ENCODE data around the gene MFSD2A.
"Not testable (repeated sequence)": the region's sequence is repeated elsewhere in the genome, so short reads cannot be mapped to it uniquely, and the experiment has no call there.

Gene MFSD2A

GRCh38 chr1:39940980-39941871 is 13.7 kb upstream of the MFSD2A start:
- no peak for DNase-seq (ENCODE audit: low read depth in 2 of 2)

DNA sequence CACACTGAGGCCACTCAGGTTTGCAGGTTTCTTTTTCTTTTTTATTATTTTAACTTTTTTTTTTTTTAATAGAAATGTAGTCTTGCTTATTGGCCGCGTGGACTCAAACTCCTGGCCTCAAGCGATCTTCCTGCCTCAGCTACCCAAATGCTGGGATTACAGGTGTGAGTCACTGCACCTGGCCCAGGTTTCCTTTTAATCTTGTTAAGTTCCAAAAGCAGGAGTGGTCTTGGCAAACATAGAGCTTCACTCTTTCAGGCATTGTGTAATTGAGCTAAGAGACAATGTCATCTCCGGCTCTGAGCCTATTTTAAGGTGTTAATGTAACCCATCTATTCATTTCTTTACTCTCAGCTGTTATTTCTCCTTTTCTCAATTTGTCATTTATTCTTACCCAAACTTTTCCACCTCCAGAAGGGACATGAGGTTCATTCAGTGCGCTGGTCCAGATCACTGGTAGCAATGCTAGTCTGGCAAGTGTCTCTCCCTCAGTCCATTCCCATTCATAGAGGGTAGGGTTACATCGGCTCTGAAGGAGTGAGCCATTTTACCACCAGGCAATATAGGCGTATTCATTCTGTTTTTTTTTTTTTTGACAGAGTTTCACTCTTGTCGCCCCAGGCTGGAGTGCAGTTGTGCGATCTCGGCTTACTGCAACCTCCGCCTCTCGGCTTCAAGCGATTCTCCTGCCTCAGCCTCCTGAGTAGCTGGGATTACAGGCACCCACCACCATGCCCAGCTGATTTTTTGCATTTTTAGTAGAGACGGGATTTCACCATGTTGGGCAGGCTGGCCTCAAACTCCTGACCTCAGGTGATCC is 11.3 kb upstream of the MFSD2A start:
- DNase-seq (ENCODE audit: low read depth in 2 of 2): no peak

DNA sequence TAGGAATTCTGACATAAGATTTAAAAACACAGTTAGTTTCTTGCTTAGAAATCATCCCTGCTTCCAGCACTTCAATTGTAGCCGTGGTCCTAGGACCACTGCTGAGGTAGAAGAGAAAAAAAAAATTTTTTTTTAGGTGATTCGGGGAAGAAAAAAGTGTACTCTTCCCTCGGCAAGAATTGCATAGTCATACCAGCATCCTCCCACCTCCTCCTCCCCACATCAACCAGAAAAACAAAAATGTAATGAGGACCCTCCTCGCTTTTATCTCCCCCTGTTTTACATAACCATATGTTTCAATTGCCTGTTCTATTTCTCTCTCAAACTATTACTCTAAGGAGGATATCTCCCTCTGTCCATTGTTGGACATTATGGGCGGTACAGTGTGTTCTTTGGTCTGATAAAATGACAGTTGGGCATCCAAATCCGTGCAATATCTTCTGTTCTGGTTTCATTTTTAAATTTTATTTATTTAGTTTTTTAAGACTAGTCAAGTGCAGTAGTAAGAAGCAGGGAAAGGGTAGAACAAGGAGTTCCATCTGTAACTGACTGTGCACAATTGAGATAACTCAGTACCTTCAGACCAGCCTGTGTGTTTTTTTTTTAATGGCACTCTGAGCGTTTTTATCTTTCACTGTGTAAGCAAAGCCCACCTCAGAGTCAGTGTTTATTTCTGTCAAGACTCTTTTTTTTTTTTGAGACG is 10.4 kb upstream of the MFSD2A start:
- no peak for DNase-seq (ENCODE audit: low read depth in 2 of 2)

GRCh38 chr1:39946216-39946615 is 8.7 kb upstream of the MFSD2A start:
- no peak for DNase-seq (ENCODE audit: low read depth in 2 of 2)

DNA sequence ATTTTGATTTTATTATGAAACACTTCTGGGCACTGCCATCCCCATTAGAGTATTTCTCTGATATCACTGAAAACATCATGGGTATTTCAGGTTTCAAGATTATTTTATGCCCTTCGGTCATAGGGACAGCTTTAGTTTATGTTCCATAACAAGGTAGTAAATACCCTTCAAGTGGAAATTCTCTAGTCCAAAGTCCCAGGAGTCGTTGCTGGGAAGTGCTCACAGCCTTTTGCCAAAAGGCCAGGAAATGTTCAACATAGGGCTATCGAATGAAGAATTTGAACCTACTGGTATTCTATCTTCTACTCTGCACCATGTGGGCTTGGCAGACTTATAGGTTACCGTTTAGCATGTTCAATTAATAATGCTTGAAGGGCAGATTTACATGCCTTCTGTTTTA is 7.7 kb upstream of the MFSD2A start:
- no peak for DNase-seq (ENCODE audit: low read depth in 2 of 2)

- DNase-seq (ENCODE audit: low read depth in 2 of 2): no peak
Measured at GRCh38 chr1:39949891-39950290, 5.1 kb upstream of the MFSD2A start.

DNA sequence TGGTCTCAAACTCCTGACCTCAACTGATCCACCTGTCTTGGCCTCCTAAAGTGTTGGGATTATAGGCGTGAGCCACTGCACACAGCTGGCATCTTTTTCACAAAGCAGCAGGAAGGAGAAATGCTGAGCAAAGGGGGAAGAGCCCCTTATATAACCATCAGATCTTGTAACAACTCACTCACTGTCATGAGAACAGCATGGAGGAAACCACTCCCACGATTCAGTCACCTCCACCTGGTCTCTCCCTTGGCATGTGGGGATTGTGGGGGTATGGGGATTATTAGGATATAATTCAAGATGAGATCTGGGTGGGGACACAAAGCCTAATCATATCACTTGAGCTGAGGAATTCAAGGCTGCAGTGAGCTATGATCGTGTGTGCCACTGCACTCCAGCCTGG is 3.0 kb upstream of the MFSD2A start:
- no peak for DNase-seq (ENCODE audit: low read depth in 2 of 2)

DNA sequence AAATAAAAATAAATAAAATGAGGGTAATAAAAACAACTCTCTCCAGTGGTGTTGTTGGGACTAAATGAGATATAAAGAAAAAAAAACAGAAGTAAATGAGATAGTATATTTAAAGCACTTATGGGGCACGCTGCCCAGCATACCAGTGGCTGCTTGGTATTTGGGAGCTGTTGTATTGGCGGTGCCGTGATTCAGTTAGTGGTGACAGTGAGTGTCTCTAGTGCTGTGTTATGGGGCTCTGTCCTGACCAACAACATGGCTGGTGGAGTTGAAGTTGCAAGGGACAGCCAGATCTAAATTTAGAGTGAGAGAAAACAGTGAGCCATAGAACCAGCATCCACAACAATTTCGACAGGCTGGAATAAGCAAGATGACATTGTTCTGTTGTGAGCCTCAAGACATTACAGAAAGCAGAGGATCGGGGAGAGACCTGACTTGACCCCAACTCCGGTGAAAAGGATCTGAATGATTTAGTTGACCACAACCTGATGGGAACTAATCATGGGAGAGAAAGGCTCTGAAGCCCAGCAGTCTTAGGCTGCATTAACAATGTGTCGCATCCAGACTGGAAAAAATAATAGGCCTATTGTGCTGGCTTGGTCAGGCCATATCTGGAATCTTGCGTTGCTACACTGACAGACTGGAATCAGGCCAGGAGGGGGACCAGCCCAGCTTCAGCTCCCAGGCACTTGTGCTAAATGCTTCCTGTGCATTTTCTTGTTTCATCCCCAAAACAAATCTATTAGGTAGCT is 2.4 kb upstream of the MFSD2A start:
- DNase-seq (ENCODE audit: low read depth in 2 of 2): no peak

GRCh38 chr1:39954324-39954869 is 548 bp upstream of the MFSD2A start:
- DNase-seq (ENCODE audit: low read depth in 2 of 2): no peak

- DNase-seq (ENCODE audit: low read depth in 2 of 2): peak in 1 of 2 donors; percentile 36
Measured at GRCh38 chr1:39955547-39956539, 898 bp downstream of the MFSD2A start.

DNA sequence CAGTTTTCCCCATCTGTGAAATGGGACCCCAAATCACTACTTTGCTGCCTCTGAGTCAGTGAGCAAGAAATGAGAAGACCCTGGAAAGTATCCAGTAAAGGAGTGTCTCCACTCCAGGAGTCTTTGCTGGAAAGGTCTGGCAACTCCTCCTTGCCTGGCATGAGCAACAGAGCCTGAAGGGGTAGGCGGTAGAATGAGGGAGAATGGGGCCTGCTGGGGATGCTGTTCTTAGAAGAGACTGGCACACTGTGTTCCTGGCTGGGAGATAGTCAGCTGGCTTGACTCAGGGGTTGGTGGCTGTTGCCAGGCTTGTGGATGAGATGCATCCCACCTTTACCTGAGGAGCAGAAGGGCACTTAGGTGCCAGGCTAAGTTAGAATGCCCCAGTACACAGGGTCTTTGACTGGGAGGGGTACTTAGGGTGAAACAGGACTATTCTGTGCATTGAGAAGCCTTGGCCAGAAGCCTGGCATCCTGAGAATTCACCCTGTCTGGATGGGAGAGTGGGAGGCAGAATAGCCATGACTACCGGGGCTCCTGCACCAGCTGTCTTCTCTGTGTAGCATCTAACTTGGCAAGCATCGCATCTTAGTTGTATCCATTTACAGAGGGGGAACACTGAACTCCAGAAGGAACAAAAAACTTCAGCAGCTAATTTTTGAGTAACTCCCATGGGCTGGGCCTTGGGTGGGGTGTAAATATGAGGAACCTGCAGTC is 2.5 kb downstream of the MFSD2A start:
- no peak for DNase-seq (ENCODE audit: low read depth in 2 of 2)

DNA sequence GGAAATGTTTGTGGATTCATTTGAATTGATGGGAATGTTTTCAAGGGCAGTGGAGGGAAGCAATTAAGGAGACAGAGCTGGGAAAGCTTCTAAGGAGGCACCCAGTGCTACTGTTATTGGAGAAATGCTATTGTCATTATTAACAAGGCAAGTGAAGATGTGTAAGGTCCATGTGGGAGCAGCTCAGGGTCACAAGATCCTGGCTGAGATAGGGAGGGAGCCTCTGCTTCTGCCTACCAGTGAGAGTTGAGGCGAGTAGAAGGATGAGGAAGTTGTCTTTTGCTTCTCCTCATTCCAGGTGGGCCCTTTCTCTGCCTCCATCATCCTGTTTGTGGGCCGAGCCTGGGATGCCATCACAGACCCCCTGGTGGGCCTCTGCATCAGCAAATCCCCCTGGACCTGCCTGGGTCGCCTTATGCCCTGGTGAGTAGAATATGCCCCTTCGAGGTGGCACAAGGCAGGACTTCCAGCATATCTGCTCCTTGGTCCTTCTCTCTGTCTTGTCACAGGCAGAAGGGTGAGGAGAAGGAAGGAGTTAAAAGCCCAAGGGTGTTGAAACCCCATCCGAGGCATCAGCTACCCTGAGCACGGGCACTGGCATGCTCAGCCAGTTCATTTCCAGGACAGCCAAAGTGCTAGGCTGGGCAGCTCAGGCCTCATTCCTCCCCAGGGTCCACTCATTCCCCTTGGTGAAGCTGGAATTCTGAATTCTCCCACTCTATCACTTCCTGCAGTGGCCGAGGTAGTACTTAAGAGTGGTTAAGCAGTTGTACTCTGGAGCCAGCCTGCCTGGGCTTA is 3.7 kb downstream of the MFSD2A start:
- no peak for DNase-seq (ENCODE audit: low read depth in 2 of 2)

DNA sequence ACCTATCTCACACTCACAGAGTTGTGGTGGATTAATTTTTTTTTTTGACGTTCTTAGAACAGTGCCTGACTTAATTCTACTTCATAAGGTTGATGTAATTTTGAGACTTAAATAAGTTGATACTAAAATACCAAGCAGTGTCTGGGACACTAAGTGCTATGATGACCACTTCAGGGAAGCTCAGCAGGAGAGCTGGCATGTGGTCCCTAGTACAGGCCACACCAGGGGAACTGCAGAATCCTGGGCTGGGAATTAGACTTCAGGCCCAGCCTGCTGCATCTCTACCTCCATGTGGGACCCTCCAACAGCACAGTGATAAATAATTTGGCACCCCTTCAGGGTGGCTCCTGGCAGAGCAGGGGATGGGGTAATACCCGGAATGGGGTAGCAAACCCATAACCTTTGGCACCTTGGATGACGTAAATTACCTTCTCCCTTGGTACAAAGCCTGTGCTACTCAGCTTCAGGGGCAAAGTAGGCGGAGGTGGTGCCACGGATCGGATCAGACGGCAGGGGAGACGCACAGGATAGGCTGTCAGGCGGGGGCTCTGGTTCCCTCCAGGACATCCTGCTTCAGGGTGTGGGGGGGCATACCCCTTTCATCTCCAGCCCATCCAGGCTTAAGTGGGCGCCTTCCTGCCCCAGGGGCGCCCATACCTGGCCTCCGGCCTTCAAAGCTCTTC is 4.8 kb downstream of the MFSD2A start:
- DNase-seq (ENCODE audit: low read depth in 2 of 2): no peak

- DNase-seq (ENCODE audit: low read depth in 2 of 2): no peak
Measured at GRCh38 chr1:39960431-39960958, 5.5 kb downstream of the MFSD2A start.

DNA sequence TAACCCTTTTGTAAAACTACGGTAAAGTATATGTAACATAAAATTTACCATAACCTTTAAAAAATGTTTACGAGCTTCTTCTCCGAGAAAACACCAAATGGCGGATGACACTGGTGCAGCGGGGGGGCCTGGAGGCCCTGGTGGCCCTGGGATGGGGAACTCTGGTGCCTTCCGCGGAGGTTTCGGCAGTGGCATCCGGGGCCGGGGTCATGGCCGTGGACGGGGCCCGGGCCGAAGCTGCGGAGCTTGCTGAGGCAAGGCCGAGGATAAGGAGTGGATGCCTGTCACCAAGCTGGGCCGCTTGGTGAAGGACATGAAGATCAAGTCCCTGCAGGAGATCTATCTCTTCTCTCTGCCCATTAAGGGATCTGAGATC is 7.5 kb downstream of the MFSD2A start:
- no peak for DNase-seq (ENCODE audit: low read depth in 2 of 2)

DNA sequence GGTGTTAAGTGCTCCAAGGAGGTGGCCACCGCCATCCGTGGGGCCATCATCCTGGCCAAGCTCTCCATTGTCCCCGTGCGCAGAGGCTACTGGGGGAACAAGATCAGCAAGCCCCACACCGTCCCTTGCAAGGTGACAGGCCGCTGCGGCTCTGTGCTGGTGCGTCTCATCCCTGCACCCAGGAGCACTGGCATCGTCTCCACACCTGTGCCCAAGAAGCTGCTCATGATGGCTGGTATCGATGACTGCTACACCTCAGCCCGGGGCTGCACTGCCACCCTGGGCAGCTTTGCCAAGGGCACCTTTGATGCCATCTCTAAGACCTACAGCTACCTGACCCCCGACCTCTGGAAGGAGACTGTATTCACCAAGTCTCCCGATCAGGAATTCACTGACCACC is 8.0 kb downstream of the MFSD2A start:
- DNase-seq (ENCODE audit: low read depth in 2 of 2): not testable (repeated sequence)

- DNase-seq (ENCODE audit: low read depth in 2 of 2): no peak
Measured at GRCh38 chr1:39964552-39964951, 9.6 kb downstream of the MFSD2A start.

DNA sequence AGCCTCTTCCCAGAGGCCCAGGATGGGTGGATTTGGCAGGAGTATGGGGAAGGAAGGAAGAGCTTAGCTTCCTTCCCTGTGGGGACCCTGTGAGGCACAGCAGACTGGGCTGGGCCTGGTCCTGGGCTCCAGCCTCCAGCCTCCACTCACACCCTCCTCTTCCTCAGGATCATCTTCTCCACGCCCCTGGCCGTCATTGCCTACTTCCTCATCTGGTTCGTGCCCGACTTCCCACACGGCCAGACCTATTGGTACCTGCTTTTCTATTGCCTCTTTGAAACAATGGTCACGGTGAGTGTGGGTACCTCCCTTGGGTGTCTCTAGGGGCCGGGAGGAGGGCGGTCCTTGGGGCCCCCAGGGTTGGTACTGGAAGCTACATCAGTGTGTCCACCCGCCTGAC is 10.1 kb downstream of the MFSD2A start:
- no peak for DNase-seq (ENCODE audit: low read depth in 2 of 2)
